Measurements from ENCODE around the gene ZNF778.
"Not testable (repeated sequence)": the region's sequence is repeated elsewhere in the genome, so short reads cannot be mapped to it uniquely, and the experiment has no call there.

ZNF778 gene

DNA sequence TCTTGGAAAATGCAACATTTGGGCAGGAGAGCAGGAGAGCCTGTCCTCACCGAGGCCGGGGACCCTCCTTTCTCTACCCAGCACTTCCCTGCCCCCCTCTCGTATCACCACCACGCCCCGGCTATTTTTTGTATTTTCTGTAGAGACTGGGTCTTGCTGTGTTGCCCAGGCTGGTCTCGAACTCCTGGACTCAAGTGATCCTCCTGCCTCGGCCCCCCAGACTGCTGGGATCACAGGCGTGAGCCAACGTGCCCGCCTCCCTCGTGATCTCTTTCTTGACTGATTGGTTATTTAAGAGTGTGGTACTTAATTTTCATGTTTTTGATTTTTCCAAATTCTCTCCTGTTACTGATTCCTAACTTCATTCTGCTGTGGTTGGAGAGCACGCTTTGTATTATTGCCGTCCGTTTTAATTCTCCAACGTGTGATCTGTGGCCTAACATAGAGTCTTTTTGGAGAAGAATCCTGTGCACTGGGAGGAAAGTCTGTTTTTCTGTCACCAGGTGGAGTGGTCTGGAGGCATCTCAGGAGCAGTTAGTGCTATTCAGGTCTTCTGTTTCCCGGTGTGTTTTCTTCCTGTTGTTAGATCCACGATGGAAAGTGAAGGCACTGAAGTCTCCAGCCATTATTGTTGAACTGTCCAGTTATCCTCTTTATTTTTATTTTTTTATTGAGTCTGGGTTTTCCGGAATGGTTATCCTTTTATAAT, 40.4 kb downstream of the ZNF778 start:
- DNase-seq: no peak

DNA sequence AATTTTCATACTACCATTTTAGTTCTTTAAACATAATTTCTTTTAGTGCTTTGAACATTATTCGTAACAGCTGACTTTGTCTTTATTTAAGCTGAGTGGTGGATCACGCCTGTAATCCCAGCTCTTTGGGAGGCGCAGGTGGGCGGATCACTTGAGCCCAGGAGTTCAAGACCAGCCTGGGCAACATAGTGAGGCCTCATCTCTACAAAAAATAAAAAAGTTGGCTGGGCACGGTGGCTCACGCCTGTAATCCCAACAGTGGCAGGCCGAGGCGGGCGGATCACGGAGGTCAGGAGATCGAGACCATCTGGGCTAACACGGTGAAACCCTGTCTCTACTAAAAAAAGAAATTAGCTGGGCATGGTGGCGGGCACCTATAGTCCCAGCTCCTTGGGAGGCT, 42.4 kb downstream of the ZNF778 start:
- DNase-seq: not testable (repeated sequence)

DNA sequence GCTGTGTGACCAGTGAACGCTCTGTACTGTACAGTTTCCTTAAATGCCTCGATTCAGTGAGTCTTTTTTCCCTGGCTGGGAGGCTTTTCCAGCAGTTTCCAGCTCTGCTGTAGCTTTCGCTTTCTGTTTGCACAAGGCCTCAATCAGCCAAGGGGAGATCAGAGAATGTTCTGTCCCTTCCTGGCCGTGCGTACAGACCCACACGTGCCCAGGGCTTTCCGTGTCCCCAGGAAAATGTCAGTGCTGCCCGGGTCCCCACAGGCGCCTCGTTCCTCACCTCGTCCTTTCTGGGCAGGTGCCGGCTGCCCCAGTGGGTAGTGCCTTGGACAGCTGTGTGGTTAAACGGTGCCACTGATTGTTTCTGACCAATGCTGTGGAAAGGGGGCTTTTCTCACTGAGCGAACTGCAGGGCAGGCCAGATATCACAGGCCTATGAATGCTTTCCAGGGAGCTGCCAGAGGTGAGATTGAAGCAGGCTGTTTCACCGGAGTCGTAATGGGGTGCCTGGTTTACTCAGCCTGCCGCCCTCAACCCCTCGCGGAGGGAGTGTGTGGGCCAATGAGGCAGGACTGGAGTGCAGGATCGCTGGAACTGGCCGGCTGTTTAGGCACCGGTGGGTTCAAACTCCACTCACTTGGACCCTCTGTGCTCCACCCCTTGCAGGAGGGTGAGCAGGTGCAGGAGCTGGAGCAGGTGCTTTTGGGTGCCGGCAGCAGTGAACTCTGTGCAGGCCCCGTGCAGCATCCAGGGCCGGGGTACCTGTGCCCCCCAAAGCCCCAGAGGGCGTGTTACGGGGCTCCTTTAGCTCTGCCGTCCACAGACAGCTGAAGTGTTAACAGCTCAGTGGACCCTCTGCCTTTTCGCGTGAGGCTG, 44.4 kb downstream of the ZNF778 start:
- DNase-seq: peak; percentile 24

DNA sequence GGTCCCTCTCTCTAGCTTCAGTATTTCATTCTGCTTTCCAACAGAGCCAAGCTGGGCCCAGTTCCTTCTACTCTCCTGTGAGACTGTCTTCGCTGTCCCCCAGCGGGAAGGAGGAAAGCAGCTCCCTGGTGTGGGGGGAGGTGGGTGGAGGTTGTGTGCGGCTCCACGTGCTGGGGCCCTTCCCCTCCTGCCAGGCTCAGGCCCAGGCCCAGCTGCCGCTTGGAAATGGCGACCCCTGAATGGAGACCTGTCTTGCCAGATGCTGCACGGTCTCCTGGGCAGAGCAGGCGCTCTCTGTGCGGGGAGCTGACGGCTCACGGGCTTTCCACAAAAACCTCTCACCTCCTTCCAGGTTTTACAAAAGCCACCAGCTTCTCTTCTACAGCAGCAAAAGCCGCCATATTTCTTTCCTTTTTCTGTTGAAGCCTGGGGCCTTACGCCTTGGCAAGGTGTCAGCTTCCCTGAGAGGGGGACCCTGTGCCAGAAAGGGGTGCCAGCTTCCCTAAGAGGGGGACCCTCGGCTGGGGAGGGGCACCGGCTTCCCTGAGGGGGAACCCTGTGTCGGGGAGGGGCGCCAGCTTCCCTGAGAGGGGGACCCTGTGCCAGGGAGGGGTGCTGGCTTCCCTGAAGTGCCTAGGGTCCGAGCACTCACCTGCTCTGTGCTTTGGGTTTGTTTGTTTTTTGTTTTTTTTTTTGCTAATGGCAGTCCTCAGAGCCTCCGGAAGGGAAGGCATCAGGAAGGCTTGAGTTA, 47.5 kb downstream of the ZNF778 start:
- DNase-seq: no peak

DNA sequence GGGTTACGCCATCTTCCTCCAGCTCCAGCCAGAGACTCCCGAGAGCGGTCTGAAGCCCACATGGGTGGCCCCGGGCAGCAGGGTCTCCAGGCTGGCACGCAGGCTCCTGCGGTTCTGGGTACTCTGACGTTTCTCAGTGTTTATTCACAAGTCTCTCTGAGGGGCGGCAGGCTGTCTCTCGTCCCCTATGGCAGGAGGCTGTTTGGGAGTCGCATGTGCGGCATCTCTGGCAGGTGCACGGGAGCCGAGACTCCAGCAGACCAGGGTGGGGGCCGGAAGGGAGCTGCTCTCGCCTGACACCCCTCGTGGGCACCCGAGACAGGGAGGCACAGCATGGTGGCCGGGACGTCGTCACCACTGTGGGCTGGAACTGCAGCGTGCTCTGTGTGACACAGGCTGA, 48.1 kb downstream of the ZNF778 start:
- no peak for DNase-seq

DNA sequence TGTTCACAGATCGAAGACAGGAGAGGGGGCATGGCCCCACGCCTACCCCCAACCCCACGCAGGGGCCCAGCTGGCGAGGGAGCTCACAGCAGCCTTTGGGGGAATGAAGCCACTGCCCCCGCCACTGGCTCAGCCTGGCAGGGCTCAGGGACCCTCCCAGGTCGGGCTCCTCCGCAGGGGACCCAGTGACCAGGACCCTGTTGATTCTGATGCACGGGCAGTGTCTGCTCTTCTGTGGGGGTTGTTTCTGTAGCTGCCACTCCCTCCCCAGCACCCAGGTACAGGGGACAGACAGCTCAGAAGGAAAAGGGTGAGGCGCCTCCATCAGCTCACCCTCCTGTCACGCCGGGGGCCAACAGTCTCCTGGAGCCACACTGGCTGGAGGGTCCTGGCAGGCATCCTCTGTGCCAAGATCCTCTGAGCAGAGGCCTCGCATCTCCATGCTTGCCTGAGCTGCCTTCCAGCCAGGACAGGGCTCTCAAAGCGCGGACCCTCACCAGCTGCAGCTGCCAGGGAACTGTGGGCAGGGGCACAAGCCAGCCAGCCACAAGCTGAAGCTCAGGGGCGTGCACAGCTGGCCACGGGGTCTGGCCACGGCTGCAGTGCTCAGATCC, 49.1 kb downstream of the ZNF778 start:
- no peak for DNase-seq

DNA sequence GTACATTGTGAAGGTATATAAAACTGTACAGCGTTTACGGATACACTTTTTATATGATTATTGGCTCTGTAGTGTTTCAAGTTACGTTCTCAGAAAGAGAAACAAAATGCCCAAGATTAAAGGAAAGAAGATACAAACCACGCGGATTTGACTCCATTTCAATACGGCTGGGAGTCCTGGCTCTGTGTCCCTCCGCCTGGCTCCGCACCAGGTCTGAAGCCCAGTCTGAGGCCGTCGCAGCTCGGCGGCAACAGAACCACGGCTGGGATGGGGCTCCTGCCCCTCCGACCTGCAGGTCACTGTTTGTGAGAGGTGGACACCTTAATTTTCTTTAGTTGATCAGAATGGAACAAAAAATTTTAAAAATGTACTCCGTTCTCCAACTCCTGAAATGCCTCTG, 50.2 kb downstream of the ZNF778 start:
- DNase-seq: not testable (repeated sequence)

DNA sequence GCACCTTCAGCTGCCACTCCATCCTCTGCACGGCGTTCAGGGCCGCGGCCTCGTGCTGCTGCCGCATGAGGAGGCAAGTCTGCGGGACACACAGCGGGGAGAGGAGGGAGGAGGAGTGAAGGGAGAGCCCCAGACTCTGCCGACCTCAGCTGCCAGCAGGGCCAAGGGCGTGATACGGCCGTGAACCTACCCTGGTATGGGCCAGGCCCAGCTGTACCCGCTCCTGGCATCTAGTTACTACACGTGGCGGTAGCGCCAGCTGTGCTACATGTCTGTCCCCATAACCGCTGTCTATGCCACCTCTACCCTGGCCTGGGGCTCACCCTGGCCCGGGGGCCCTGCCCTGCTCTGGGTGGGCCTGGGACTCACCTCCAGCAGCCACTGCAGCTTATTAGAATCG, 51.1 kb downstream of the ZNF778 start:
- DNase-seq: no peak

DNA sequence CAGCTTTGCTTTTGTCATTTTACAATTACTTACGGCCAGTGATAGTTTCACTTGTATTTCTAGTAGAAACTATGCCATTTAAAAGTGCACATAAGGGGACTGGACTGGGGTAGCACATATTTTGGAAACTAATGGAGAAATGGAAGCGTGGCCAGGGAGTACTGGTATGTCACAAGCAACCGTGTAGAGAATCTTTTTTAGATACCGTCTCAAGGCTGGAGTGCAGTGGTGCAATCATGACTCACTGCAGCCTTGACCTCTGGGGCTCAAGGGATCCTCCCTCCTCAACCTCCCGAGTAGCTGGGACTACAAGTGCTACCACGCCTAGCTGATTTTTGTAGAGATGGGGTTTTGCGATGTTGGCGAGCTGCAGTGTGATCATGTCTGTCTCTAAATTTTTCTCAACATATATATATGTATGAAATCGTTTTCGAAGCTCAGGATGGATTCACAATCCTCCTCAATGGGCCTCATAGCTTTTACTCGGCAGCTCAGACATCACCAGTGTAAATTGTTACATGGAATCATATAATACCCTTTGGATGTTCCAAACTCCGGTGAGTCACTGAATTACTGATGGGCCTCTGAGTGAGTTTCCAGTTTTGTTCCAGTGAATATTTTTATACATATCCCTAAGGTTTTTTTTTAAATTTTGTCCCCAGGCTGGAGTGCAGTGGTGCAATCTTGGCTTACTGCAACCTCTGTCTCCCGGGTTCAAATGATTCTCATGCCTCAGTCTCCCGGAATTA, 51.7 kb downstream of the ZNF778 start:
- peak; percentile 61 for DNase-seq

DNA sequence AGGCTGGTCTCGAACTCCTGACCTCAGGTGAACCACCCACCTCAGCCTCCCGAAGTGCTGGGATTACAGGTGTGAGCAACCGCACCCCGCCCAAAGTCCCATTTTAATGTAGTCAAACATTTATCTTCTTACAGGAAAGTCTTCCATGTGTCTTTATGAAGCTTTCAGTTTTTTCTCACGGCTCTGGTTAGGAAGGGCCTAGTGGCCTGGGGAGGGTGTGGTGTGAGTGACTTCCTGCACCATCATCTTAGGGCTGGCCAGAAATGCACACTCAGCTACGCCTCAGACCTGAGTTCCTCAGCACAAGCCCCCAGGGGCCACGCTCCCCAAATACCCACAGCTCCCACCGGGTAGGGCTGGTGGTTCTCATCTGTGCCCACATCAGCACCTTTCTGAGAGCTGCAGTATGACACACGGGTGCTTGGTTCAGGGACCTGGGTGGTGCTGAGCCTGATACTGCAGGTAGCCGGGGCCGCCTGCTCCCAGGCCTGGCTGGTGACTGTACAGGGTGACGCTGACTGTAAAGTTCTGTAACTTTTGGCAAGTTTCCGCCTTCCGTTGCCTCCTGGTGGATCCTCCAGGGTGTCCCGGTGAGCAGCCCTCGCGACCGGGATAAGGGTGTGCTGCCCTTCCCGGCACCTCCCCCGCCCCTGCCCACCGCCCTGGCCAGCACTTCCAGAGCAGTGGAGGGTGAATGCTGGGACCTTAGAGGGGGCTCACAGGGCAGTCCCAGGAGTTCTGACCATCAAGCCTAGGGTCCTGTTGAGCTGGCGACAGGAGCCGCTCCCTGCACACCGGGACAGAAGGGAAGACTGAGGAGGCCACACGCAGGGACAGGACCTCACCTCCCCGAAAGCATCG, 52.5 kb downstream of the ZNF778 start:
- DNase-seq: no peak

DNA sequence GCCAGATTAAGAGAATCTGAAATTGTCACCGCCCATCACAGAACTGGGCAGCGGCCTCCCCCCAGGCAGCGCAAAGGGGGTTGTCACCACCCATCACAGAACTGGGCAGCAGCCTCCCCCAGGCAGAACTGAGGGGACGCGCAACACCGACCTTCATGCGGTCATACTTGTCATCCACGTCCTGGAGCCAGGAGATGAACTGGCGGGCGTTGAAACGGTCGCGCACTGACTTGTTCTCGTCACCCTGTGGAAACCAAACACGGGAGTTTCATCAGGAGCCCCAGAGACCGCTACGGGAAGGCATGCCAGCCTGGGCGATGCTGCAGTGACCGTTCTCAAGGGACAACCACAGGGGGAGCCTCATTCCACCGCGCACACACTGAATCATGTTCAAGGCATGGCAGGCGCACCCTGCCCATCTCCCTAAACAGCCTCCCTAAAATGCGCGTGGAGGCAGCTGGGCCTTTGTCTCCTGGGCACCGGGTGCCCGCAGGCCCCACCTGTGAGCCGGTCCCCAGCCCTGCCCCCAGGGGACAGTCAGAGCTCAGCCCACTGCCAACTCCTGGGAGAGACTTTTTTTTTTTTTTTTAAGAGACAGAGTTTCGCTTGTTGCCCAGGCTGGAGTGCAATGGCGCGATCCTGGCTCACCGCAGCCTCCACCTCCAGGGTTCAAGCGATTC, 53.3 kb downstream of the ZNF778 start:
- no peak for DNase-seq

DNA sequence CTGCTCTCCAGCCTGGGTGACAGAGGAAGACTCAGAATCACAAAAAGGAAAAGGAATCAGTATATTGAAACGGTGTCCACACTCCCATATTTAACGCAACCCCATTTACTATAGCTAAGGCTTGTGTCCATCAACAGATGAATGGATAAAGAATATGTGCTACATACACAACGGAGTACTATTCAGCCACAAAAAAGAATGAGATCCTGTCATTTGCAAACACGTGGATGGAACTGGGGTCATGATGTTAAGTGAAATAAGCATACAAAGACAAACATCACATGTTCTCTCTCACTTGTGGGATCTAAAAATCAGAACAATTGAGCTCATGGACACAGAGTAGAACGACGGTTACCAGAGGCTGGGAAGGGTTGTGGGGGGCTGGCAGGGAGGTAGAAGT, 55.1 kb downstream of the ZNF778 start:
- DNase-seq: no peak

DNA sequence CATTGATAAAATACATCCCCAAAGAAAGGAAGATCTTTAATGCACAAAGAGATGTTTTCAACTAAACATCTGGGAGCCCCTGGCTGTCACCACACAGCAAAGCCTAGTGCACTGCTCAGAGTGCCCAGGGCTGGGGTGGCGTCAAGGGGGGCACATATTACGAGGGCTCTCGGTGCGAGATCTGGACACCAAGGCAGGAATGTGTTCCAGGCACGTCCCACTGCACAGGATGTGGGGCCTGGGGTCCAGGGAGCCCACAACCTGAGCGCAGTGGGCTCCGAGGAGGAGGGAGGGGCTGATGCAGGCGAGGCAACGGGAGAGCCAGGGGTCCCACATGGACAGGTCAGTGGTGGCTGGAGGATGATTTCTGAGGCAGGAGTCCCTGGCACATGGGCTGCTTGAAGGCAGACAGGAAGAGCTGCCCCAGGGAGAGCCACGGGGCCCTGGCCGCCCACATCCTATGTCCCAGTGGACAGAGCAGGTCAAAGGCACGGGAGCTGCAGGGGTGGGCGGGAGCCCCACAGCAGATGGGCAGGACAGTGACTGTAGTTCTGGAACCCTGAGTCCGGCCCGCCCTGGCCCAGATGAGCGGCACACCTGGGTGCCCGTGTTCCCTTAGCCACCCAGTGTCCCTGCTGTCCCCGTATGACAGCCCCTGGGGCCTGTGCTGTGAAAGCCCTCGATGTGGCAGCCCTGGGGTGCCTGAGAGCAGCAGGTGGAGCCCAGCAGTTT, 56.4 kb downstream of the ZNF778 start:
- no peak for DNase-seq

DNA sequence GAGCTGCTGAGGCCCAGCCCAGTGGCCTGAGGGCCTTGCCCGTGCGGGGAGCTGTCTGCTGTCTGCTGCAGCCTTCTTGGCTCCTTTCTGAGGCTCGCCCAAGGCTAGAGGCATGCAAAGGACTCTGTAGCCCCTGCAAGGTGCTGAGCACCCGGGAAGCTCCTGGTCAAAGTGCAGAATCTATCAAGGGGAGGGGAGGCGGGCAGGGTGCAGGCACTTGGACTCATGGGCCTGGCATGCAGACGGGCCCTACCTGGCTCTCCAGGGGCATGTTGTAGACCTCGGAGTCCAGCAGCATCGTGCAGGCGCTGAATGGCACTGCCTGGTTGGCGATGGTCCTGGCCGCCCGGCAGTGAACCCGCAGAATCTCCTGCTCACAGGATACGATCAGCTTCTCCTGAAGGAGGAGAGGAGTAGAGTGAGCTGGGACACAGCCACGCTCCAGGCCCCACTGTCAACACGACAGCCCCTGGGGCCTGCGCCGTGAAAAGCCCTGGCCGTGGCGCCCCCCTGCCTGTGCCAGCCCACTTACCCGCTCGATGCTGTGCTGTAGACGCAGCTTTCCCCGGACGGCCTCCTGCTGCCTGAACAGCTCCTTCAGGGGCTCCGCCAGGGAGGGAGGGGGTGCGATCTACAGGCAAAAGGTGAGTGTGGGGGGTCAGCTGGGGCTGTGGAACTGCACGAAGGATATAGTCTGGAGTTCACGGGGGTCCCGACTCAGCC, 57.2 kb downstream of the ZNF778 start:
- no peak for DNase-seq

DNA sequence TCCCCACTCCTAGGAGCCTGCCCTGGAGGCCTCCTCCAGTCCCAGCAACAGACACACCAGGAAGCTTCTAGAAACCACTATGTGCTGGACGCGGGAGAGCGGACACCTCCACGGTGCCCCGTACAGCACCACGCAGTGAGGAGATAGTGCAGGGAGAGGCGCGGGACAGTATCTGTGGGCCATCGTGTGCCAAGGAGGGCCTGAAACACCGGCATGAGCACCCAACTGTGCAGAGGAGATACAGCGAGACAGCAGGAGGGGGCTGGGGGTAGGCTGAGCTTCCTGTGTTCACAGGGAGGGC, 57.7 kb downstream of the ZNF778 start:
- DNase-seq: no peak

DNA sequence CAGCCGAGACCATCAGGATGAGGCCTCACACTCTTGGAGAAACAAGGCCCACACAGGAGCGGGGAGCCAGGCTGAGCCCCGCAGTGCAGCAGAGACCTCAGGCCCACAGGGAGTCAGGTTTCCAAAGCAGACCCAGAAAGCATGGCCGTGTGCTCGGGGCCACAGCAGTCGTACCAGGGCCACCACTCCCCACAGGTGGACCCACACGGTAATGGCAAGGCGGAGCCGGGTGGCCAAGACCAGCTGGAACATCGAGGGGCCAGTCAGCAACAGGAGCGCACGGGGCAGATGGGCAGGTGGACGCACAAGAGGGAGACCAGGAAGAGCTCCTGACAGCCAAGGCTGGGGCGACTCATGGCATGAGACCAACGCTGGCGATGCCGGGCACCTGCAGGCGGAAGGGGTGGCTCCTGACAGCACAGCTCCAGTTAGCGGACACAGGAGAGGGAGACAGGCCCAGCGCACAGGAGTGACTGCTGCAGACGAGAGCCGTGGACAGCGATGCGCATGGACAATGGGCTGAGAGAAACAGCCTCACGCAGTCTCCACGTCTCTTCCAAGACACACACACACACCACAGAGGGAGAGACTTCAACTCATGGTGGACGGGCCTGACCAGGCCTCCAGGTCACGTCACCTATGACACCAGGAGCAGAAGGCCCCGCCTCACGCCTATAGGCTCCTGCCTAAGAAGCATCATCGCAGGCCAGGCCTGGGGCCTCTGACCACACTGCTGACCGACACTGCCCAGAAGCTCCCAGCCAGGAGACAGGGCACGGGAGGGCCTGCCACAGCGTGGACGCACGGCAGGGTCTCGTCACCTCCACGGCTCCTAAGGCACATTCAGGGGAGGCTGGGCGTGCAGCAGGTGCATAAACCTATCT, 58.6 kb downstream of the ZNF778 start:
- no peak for DNase-seq

DNA sequence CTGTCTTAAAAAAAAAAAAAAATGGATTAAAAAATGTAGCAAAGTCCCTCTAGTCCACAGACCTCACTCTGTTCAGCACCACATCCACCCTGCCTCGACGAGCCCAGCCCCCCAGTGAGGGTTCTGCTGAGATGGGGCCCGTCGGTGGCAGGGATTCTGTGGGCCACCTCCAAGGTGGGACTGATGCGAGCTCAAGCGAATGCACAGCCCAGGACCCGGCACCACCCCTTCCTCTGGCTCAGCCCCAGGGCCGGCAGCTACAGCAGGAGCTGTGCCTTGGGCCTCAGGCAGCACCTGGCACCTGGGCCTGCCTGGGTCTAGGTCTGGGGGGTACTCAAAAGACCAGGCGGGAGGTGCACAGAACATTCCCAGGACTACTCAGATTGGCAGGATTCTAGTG, 59.5 kb downstream of the ZNF778 start:
- DNase-seq: no peak

DNA sequence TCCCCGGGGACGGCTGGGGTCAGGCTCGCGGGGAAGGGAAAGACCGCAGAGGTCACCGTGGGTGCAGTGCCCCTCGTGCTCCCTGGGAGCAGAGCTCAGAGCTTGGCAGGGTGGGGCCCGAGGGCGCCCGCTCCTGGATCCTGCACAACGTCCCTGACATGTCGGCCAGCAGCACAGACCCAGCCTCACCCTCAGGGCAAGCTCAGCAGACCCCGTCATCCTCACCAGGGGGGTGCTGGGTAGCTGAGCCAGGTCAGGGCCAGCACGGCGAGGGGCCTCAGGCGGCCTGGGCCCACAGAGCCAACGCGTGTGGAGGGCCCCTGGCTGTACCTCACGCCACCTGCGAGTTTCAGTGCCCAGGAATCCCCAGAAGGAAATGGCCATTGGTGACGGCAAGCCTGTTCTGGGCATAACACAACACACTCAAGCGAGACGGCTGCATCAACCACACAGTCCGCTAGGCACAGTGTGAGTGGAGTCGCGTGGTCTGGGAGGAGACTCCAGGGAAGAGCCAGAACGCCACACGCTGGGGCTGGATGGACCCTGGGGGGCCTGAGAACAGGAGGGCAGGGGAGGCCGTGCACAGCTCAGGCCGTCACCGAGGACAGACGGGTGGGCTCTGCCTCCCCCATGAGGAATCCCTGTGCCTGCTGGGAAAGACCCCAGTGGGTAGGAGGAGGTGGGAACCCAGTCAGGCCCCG, 60.3 kb downstream of the ZNF778 start:
- no peak for DNase-seq

All from EL (cell line).